Activated T-cell treated with anti-CD3 and anti-CD28 coated beads, Interleukin-2, amount 50 U/mL, for 72 hours (primary cell): ENCODE measurements around the gene NALCN. TPM values are rescaled to one million over a fixed set of nuclear protein-coding genes. Genes with fewer than 3 reads are reported as not detected.

ENCODE experiments used
- ATAC-seq, 2 donors: fragments of 150-1000 bp; cut with Tn5 transposase; replicated peaks in 1 of 2; 2 replicates each; pipeline ENCODE4 v1.10.0; 2021; ENCODE audit warnings: moderate library complexity in 2 of 2, mild to moderate bottlenecking in 1 of 2
- DNase-seq, 2 donors: peaks; one replicate each; pipeline ENCODE4 v3.0.0; 2021 to 2022; ENCODE audit warnings: mixed read lengths in 1 of 2
- H3K27ac Mint-ChIP-seq: one replicate; pipeline ENCODE4 v1.8.0; 2022; ENCODE audit warnings: mild to moderate bottlenecking, moderate library complexity, mixed read lengths
- H3K27me3 Mint-ChIP-seq: one replicate; pipeline ENCODE4 v1.8.0; 2022; ENCODE audit warnings: low read depth, mixed read lengths
- H3K36me3 Mint-ChIP-seq, 2 donors: one replicate each; pipeline ENCODE4 v1.8.0; 2022; ENCODE audit warnings: mixed read lengths in 2 of 2, mild to moderate bottlenecking in 1 of 2; ENCODE audit not compliant: insufficient read depth in 2 of 2
- H3K4me1 Mint-ChIP-seq: one replicate; pipeline ENCODE4 v1.8.0; 2022; ENCODE audit warnings: low read depth, mixed read lengths
- H3K4me3 Mint-ChIP-seq, 2 donors: one replicate each; pipeline ENCODE4 v1.8.0; 2022; ENCODE audit warnings: mild to moderate bottlenecking in 2 of 2, mixed read lengths in 2 of 2, moderate library complexity in 2 of 2
- H3K9me3 Mint-ChIP-seq, 2 donors: one replicate each; pipeline ENCODE4 v1.8.0; 2022; ENCODE audit warnings: mixed read lengths in 2 of 2
- total RNA-seq, 2 donors: library from RNA; stranded (reverse); gene quantifications; one replicate each; pipeline ENCODE4 v1.2.3, GENCODE V29; 2022

NALCN gene
- total RNA-seq, 2 donors from 2014 or later = not detected

DNA sequence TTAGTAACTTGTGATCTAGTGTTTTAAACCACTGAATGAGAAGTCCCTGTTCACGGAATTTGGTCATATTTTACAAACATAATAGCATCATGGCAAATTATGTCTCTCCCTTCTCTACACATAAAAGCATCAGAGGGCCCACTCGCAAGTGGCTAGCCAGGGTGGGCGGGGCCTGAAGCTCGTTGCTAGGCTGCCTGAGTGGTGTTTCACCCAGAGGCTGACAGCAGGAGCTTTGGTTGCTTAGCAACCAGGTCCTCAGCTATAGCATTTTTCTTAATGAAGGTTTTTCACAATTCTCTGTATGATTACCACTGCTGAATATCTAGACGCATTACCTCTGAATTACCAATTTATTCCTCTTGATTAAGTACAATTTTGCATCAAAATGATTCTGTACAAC lies 126.5 kb downstream of the NALCN start:
- no peaks in the 10 kb centered on the region for H3K36me3 Mint-ChIP-seq
- H3K9me3 Mint-ChIP-seq = no peaks in the 10 kb centered on the region
- no peak overlapping the region for H3K4me3 Mint-ChIP-seq
- no peaks in the 10 kb centered on the region for H3K27me3 Mint-ChIP-seq
- H3K4me1 Mint-ChIP-seq = no peaks in the 10 kb centered on the region
- ATAC-seq (no peak), DNase-seq (no peak)
- no peak overlapping the region for H3K27ac Mint-ChIP-seq

DNA sequence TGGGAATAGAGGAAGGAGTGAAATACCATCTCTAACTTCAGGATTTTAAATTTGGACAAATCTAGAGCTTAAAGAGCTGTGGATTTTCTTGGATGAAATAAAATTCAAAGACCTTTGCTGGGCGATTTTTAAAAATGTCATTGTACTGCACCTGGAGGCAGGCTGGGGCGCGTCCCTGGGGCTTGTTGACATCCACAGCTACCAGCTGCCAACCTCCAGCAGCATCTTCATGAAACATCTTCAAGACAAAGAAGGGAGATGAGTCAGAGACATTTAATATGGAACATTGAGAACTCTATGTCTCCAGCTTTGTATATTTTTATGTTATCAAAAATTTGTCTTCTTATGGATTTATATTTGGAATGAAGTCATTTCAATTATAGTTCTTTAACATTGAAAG lies 132.5 kb downstream of the NALCN start:
- Mint-ChIP-seq H3K27ac (no peak overlapping the region), H3K4me3 (no peak overlapping the region), H3K4me1 (no peaks in the 10 kb centered on the region), H3K27me3 (no peaks in the 10 kb centered on the region), H3K9me3 (peaks cover 0 to 4% of the 10 kb centered on the region in 2 donors), H3K36me3 (no peaks in the 10 kb centered on the region)
- no peak for ATAC-seq
- no peak for DNase-seq

DNA sequence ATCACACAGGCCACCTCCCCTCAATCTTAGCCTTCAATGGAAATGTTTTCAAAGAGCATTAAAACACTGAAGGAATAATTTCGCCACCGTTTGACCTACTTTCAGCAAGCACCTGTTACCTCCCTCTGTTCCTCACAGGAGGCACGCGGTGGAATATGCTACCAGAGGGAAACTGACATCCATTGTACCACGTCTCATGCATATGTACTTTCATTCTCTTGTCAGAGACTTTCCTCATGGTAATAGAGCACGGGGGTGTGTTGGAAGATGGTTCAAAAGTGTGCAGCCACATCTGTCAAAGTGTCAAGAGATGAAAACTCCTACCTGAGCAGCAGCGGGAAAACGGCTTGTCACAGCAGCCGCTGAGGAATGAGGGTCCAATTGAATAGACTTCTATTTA lies 143.4 kb downstream of the NALCN start:
- DNase-seq (no peak), ATAC-seq (no peak)
- Mint-ChIP-seq H3K27ac (no peak overlapping the region), H3K36me3 (no peaks in the 10 kb centered on the region), H3K27me3 (no peaks in the 10 kb centered on the region), H3K4me1 (no peaks in the 10 kb centered on the region), H3K4me3 (no peak overlapping the region), H3K9me3 (no peaks in the 10 kb centered on the region)

DNA sequence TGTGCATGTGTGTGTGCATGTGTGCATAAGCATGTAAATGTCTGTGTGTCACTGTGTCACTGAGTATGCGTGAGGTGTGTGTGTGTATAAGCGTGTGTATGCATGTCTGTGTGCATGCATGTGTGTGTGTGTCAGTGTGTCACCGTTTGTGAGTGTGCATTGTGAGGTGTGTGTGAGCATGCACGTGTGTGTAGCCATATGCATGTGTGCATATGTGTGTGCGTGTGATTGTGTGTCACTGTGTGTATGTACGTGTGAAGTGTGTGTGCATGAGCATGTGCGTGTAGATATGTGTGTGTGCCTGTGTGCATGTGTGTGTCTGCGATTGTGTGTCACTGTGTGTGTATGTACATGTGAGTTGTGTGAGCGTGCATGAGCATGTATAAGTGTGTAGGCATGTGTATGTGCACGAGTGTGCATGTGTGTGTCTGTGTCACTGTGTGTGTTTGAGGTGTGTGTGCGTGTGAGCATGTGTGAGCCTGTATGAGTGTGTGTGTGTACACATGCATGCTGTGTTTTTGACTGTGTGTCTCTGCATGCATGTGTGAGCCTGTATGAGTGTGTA lies 144.5 kb downstream of the NALCN start:
- H3K9me3 Mint-ChIP-seq = no peaks in the 10 kb centered on the region
- DNase-seq = no peak
- H3K27me3 Mint-ChIP-seq = no peaks in the 10 kb centered on the region
- H3K4me1 Mint-ChIP-seq = no peaks in the 10 kb centered on the region
- no peak overlapping the region for H3K4me3 Mint-ChIP-seq
- no peak for ATAC-seq
- H3K36me3 Mint-ChIP-seq = no peaks in the 10 kb centered on the region
- H3K27ac Mint-ChIP-seq = no peak overlapping the region

DNA sequence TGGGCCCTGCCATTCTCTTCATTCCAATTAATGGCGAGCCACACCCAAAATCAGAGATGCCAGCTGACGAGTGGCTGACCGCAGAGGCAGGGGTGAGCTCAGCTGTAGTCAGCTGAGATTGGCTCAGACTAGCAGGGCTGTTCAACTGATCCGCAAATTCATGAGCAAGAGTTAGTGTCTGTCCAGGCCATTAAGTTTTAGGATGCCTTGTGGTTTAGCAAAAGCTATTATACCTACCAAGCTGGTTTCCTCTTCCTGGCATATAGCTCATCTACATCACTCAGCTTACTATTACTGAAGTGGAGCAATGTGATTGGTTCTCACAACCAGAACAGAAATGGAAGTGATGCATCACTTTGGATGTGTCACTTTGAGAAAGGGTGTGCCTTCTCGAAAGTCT lies 148.7 kb downstream of the NALCN start:
- Mint-ChIP-seq H3K27ac (no peak overlapping the region), H3K36me3 (no peaks in the 10 kb centered on the region), H3K9me3 (no peaks in the 10 kb centered on the region), H3K27me3 (peaks cover under 1% of the 10 kb centered on the region), H3K4me1 (no peaks in the 10 kb centered on the region), H3K4me3 (no peak overlapping the region)
- ATAC-seq = peak; percentile 58 to 87
- DNase-seq = no peak

DNA sequence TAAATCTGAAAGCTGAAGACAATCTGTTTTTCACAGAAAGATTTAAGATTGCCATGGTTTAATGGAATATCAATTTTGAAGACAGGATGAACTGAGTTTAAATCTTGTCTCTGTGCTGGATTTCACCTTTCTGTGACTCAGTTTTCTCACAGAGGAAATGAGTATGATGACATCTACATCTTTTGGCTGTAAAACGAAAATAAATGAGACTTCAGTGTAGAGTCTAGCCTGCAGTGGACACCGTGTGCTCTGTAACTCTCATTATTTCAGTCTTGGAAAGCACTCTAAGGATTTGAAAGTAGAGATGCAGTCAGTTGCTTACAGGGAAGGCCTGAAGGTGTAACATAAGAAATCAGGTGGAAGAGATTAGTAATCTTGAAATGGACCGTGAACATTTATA lies 150.4 kb downstream of the NALCN start:
- DNase-seq = no peak
- peak overlapping the region in 1 of 2 donors; percentile 47 for H3K4me3 Mint-ChIP-seq
- H3K9me3 Mint-ChIP-seq = peaks cover 0 to 1% of the 10 kb centered on the region in 2 donors
- H3K36me3 Mint-ChIP-seq = no peaks in the 10 kb centered on the region
- ATAC-seq = peak in 1 of 2 donors; percentile 68
- H3K4me1 Mint-ChIP-seq = no peaks in the 10 kb centered on the region
- H3K27me3 Mint-ChIP-seq = peaks cover 17% of the 10 kb centered on the region
- H3K27ac Mint-ChIP-seq = peak overlapping the region; percentile 65

DNA sequence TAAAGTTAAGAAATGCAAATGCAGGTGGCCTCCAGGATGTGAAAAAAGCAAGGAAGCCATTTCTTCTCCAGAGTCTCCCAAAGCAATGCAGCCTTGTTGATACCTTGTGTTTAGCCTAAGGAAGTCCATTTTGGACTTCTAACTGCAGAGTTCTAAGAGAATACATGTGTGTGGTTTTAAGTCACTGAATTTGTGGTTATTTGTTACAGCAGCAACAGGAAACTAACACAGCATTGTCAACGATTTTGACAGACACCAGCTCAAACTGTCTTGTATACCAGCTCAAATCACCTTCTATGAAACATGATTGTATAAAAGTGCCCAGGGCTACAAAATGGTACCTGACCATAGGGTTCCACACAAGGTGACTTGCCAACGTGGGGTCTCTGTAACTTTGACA lies 151.4 kb downstream of the NALCN start:
- Mint-ChIP-seq H3K9me3 (peaks cover 0 to 1% of the 10 kb centered on the region in 2 donors), H3K27me3 (peaks cover 17% of the 10 kb centered on the region), H3K4me1 (no peaks in the 10 kb centered on the region), H3K4me3 (no peak overlapping the region), H3K27ac (no peak overlapping the region), H3K36me3 (no peaks in the 10 kb centered on the region)
- DNase-seq = no peak
- ATAC-seq = no peak

DNA sequence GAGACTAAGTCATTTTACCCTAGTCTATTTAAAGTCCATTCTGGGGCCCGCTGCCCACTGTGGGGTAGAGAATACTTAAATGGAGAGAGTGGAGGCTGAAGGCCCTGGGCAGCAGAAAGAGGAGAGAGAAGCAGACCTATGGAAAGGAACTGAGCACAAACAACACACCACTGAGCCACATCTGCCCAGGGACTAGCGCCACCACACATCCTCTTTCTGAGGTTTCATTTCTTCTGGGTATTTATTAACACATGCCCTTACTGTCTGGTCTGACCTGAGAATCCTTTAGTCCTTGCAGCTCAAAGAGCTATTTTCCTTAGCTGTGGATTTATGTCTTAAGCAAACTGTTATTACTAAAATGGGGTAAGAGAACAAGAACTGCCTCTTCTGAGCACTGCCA lies 154.0 kb downstream of the NALCN start:
- peaks cover 0 to 1% of the 10 kb centered on the region in 2 donors for H3K9me3 Mint-ChIP-seq
- DNase-seq = no peak
- no peak overlapping the region for H3K27ac Mint-ChIP-seq
- H3K4me3 Mint-ChIP-seq = no peak overlapping the region
- no peaks in the 10 kb centered on the region for H3K36me3 Mint-ChIP-seq
- peaks cover 8% of the 10 kb centered on the region for H3K4me1 Mint-ChIP-seq
- no peak for ATAC-seq
- peaks cover 17% of the 10 kb centered on the region for H3K27me3 Mint-ChIP-seq

DNA sequence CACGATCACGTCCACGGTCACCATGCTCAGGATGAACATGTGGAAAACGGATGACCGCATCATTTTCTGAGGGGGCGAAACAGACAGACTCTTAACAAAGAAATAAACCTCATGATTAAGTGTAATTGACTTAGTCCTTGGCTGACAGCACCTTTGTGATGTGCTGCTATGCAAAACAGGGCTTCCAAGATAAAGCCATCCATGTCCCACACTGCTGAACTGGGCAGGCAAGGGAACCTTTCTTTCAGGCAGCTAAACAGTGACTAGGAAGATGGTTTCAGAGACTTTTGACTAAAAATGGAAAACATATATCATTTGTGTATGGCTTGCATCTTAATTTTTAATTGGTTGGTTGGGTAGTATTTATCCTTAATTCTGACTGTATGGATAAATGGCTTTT lies 157.8 kb downstream of the NALCN start:
- Mint-ChIP-seq H3K4me1 (peaks cover 8% of the 10 kb centered on the region), H3K4me3 (no peak overlapping the region), H3K36me3 (no peaks in the 10 kb centered on the region), H3K27me3 (peaks cover 25% of the 10 kb centered on the region), H3K27ac (no peak overlapping the region), H3K9me3 (peaks cover 0 to 6% of the 10 kb centered on the region in 2 donors)
- DNase-seq (no peak), ATAC-seq (peak in 1 of 2 donors; percentile 18)

DNA sequence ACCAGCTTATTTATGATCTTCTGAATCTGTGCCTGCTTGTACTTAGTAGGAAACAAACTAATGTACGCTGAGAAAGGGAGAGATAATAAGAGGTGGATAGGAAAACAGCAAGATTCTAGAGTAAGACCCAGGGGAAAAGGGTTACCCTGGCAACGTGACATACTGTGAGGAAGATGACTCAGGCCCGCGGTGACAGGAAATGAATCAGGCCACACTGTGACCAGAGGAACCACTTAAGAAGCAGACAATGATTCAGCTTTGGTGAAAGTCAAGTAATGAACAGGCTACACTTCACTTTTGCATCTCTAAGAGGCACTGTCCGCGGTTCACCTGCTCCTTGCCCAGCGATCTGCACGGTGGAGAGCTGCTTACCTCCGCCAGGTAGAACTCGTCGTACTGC lies 158.2 kb downstream of the NALCN start:
- H3K27me3 Mint-ChIP-seq = peaks cover 25% of the 10 kb centered on the region
- H3K4me1 Mint-ChIP-seq = peaks cover 8% of the 10 kb centered on the region
- DNase-seq (peak; percentile 71), ATAC-seq (peak; percentile 100)
- H3K27ac Mint-ChIP-seq = no peak overlapping the region
- H3K9me3 Mint-ChIP-seq = peaks cover 0 to 6% of the 10 kb centered on the region in 2 donors
- no peak overlapping the region for H3K4me3 Mint-ChIP-seq
- H3K36me3 Mint-ChIP-seq = no peaks in the 10 kb centered on the region

DNA sequence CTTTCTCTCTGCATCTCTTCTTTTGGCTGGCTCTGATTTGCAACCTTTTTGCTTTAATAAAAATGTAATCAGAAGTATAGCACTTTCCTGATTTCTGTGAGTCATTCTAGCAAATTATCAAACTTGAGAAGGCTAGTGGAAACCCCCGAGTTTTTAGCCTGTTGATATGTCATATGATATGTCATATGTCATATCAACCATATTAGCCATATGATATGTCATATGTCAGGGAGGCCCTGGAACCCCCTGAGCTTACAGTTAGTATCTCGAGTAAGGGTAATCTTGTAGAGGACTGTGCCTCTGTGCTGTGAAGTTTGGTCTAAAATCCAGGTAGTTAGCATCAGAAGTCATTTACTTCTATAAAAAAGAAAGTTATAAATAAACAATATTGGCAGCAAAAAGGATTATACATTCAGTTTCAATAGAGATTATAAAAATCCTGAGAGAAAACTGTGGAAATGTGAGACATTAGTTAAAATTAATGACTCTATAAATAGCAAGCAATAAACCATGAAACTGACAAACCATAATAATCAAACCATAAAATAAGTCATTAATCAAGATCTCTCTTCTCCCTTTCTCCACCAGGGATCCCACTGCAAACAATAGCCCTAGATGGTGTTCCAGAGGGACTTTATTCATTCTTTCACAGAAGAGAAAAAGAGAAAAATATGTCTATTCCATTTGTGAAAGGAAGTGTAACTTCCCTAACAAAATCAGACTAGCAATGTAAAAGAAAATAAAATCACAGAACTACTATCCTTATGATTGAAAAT lies 167.4 kb downstream of the NALCN start:
- no peak overlapping the region for H3K4me3 Mint-ChIP-seq
- H3K27me3 Mint-ChIP-seq = peaks cover 4% of the 10 kb centered on the region
- H3K36me3 Mint-ChIP-seq = peaks cover 0 to 3% of the 10 kb centered on the region in 2 donors
- no peak for ATAC-seq
- DNase-seq = no peak
- H3K9me3 Mint-ChIP-seq = peaks cover 3 to 6% of the 10 kb centered on the region in 2 donors
- H3K4me1 Mint-ChIP-seq = peaks cover 14% of the 10 kb centered on the region
- H3K27ac Mint-ChIP-seq = peak overlapping the region; percentile 54

DNA sequence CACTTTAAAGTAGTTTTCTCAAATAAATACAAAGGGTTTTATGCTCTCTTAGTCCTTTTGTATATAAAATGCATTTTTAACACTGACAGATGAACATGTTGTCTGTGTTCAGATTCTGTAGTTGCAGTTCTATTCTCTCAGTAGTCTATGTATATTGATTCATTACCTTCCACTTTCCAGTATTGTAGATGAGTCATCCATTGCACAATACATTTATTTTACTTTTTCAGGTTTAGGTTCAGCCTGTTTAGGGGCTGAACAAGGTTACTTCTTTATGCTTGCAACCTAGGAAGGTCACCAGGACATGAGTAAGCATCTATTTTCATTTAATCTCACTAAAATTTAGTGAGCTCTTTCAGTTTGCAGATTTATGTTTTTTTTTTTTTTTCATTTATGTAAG lies 173.6 kb downstream of the NALCN start:
- peak in 1 of 2 donors; percentile 61 for ATAC-seq
- peaks cover 14% of the 10 kb centered on the region for H3K4me1 Mint-ChIP-seq
- peaks cover under 1% of the 10 kb centered on the region for H3K27me3 Mint-ChIP-seq

DNA sequence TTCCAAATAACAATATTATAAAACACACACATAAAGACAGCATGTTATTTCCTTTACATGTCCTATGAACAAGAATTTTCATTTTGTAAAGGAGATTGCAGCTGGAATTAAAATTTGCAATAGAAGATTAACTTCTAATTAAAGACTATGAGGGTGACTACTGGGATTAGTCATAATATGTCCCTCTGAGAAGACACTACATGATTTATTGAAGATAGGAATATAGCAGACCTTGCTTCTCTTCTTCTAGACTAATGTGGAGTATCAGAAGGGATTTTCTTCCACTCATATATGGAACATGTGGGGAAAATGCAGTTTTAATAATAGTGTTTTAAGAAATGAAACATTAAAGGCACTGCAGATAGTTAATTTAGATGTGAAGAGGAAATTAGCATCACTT lies 177.8 kb downstream of the NALCN start:
- Mint-ChIP-seq H3K27ac (no peak overlapping the region), H3K9me3 (no peaks in the 10 kb centered on the region), H3K36me3 (no peaks in the 10 kb centered on the region), H3K4me3 (no peak overlapping the region), H3K27me3 (no peaks in the 10 kb centered on the region), H3K4me1 (no peaks in the 10 kb centered on the region)
- DNase-seq = no peak
- ATAC-seq = no peak

More for the DNA sequence above, 173.6 kb downstream of the NALCN start:
- Mint-ChIP-seq H3K27ac (peak overlapping the region; percentile 66), H3K36me3 (no peaks in the 10 kb centered on the region), H3K9me3 (no peaks in the 10 kb centered on the region), H3K4me3 (no peak overlapping the region)
- DNase-seq = no peak
